MG63 (cell line): ENCODE measurements around the gene PLA2G4C. TPM values are rescaled to one million over a fixed set of nuclear protein-coding genes. Genes with fewer than 3 reads are reported as not detected.
"Not testable (repeated sequence)": the region's sequence is repeated elsewhere in the genome, so short reads cannot be mapped to it uniquely, and the experiment has no call there.

ENCODE experiments used
- DNase-seq: peaks from one replicate; pipeline ENCODE4 v3.0.0-alpha.2; 2020
- H3K27me3 ChIP-seq: fragments of 250-450 bp; sonication (Bioruptor Pico); 2 replicates; pipeline ENCODE4 v1.5.1; 2020; ENCODE audit warnings: mild to moderate bottlenecking, moderate library complexity
- H3K36me3 ChIP-seq: fragments of 250-450 bp; sonication (Bioruptor Pico); 2 replicates; pipeline ENCODE4 v1.5.1; 2020; ENCODE audit warnings: mild to moderate bottlenecking, moderate library complexity
- H3K4me3 ChIP-seq: fragments of 250-450 bp; sonication (Bioruptor Pico); 2 replicates; pipeline ENCODE4 v1.5.1; 2020; ENCODE audit warnings: mild to moderate bottlenecking, moderate library complexity
- H3K9me3 ChIP-seq: fragments of 250-450 bp; sonication (Bioruptor Pico); 2 replicates; pipeline ENCODE4 v1.5.1; 2020; ENCODE audit warnings: mild to moderate bottlenecking, moderate library complexity
- total RNA-seq: library from RNA; depleted of rRNA; stranded (reverse); fragments of >200 nt; shearing (Covaris generic); gene quantifications from 2 replicates; pipeline ENCODE4 v1.2.3, GENCODE V29; 2014; ENCODE audit warnings: low replicate concordance

The PLA2G4C gene
- total RNA-seq, 1 experiment from 2014 or later, result 17.7 TPM

GRCh38 chr19:48120505-48120904, 9.9 kb upstream of the PLA2G4C start:
- no peak overlapping the region for H3K4me3 ChIP-seq
- H3K9me3 ChIP-seq, result no peaks in the 10 kb centered on the region
- no peak for DNase-seq
- H3K27me3 ChIP-seq, result no peaks in the 10 kb centered on the region
- H3K36me3 ChIP-seq, result peaks cover 70% of the 10 kb centered on the region

GRCh38 chr19:48118131-48118517, 7.5 kb upstream of the PLA2G4C start:
- no peaks in the 10 kb centered on the region for H3K27me3 ChIP-seq
- no peak for DNase-seq
- no peak overlapping the region for H3K4me3 ChIP-seq
- H3K36me3 ChIP-seq, result peaks cover 66% of the 10 kb centered on the region
- H3K9me3 ChIP-seq, result no peaks in the 10 kb centered on the region

- Histone ChIP-seq H3K4me3 (no peak overlapping the region), H3K27me3 (no peaks in the 10 kb centered on the region), H3K36me3 (peaks cover 61% of the 10 kb centered on the region), H3K9me3 (no peaks in the 10 kb centered on the region)
- no peak for DNase-seq
Observed at GRCh38 chr19:48117515-48118130, 7.0 kb upstream of the PLA2G4C start.

- H3K9me3 ChIP-seq, result no peaks in the 10 kb centered on the region
- no peaks in the 10 kb centered on the region for H3K27me3 ChIP-seq
- no peak overlapping the region for H3K4me3 ChIP-seq
- peaks cover 29% of the 10 kb centered on the region for H3K36me3 ChIP-seq
- DNase-seq, result no peak
Observed at GRCh38 chr19:48113190-48113917, 2.7 kb upstream of the PLA2G4C start.

GRCh38 chr19:48111280-48111679, 663 bp upstream of the PLA2G4C start:
- Histone ChIP-seq H3K9me3 (no peaks in the 10 kb centered on the region), H3K4me3 (no peak overlapping the region), H3K36me3 (peaks cover 17% of the 10 kb centered on the region), H3K27me3 (no peaks in the 10 kb centered on the region)
- DNase-seq, result no peak

- Histone ChIP-seq H3K4me3 (no peak overlapping the region), H3K36me3 (no peaks in the 10 kb centered on the region), H3K9me3 (no peaks in the 10 kb centered on the region), H3K27me3 (no peaks in the 10 kb centered on the region)
- DNase-seq, result peak; percentile 39
Observed at GRCh38 chr19:48108997-48109782, 1.4 kb downstream of the PLA2G4C start.

GRCh38 chr19:48103922-48104321, 6.7 kb downstream of the PLA2G4C start:
- H3K36me3 ChIP-seq, result peaks cover 6% of the 10 kb centered on the region
- H3K27me3 ChIP-seq, result no peaks in the 10 kb centered on the region
- H3K4me3 ChIP-seq, result no peak overlapping the region
- H3K9me3 ChIP-seq, result peaks cover 14% of the 10 kb centered on the region
- no peak for DNase-seq

- Histone ChIP-seq H3K4me3 (no peak overlapping the region), H3K36me3 (peaks cover 6% of the 10 kb centered on the region), H3K27me3 (no peaks in the 10 kb centered on the region), H3K9me3 (peaks cover 16% of the 10 kb centered on the region)
- peak; percentile 83 for DNase-seq
Observed at GRCh38 chr19:48102870-48103751, 7.5 kb downstream of the PLA2G4C start.

GRCh38 chr19:48095612-48096175, 14.9 kb downstream of the PLA2G4C start:
- no peaks in the 10 kb centered on the region for H3K27me3 ChIP-seq
- peaks cover 49% of the 10 kb centered on the region for H3K9me3 ChIP-seq
- H3K36me3 ChIP-seq, result peaks cover 26% of the 10 kb centered on the region
- no peak overlapping the region for H3K4me3 ChIP-seq
- DNase-seq, result no peak

- Histone ChIP-seq H3K36me3 (peaks cover 26% of the 10 kb centered on the region), H3K4me3 (no peak overlapping the region), H3K9me3 (peaks cover 46% of the 10 kb centered on the region), H3K27me3 (no peaks in the 10 kb centered on the region)
- no peak for DNase-seq
Observed at GRCh38 chr19:48094855-48095203, 15.8 kb downstream of the PLA2G4C start.

GRCh38 chr19:48094129-48094854, 16.3 kb downstream of the PLA2G4C start:
- peaks cover 41% of the 10 kb centered on the region for H3K9me3 ChIP-seq
- H3K4me3 ChIP-seq, result no peak overlapping the region
- peaks cover 21% of the 10 kb centered on the region for H3K36me3 ChIP-seq
- no peak for DNase-seq
- H3K27me3 ChIP-seq, result no peaks in the 10 kb centered on the region

GRCh38 chr19:48091111-48091718, 19.4 kb downstream of the PLA2G4C start:
- peak; percentile 96 for DNase-seq
- peaks cover 39% of the 10 kb centered on the region for H3K9me3 ChIP-seq
- H3K4me3 ChIP-seq, H3K27me3 ChIP-seq: not testable (repeated sequence)
- H3K36me3 ChIP-seq, result peaks cover 14% of the 10 kb centered on the region

GRCh38 chr19:48090281-48090802, 20.3 kb downstream of the PLA2G4C start:
- H3K36me3 ChIP-seq, result peaks cover 14% of the 10 kb centered on the region
- H3K27me3 ChIP-seq, result no peaks in the 10 kb centered on the region
- H3K4me3 ChIP-seq, result no peak overlapping the region
- peaks cover 39% of the 10 kb centered on the region for H3K9me3 ChIP-seq
- peak; percentile 95 for DNase-seq

GRCh38 chr19:48088991-48089390, 21.6 kb downstream of the PLA2G4C start:
- peak; percentile 51 for DNase-seq
- peaks cover 29% of the 10 kb centered on the region for H3K9me3 ChIP-seq
- not testable (repeated sequence) for H3K4me3 ChIP-seq, H3K27me3 ChIP-seq, H3K36me3 ChIP-seq
